HG02759 (cell line): ENCODE measurements around the gene LRTM2.

Experiments used
- ATAC-seq: cut with Tn5 transposase; IDR thresholded peaks from one replicate; pipeline ENCODE4 v1.9.1; 2021; ENCODE audit warnings: mild to moderate bottlenecking, moderate library complexity; ENCODE audit not compliant: unreplicated experiment

LRTM2 gene

GRCh38 chr12:1857821-1858220, 37.5 kb downstream of the LRTM2 start:
- no peak for ATAC-seq

- no peak for ATAC-seq
Measured at GRCh38 chr12:1858456-1858855, 38.1 kb downstream of the LRTM2 start.

GRCh38 chr12:1859643-1860042, 39.3 kb downstream of the LRTM2 start:
- no peak for ATAC-seq

- ATAC-seq: no peak
Measured at GRCh38 chr12:1862973-1863372, 42.6 kb downstream of the LRTM2 start.

GRCh38 chr12:1863823-1864222, 43.5 kb downstream of the LRTM2 start:
- ATAC-seq: no peak

GRCh38 chr12:1864456-1864855, 44.1 kb downstream of the LRTM2 start:
- no peak for ATAC-seq

GRCh38 chr12:1864867-1865266, 44.5 kb downstream of the LRTM2 start:
- no peak for ATAC-seq

- ATAC-seq: no peak
Measured at GRCh38 chr12:1865284-1865866, 45.0 kb downstream of the LRTM2 start.

GRCh38 chr12:1869145-1869544, 48.8 kb downstream of the LRTM2 start:
- no peak for ATAC-seq

GRCh38 chr12:1870086-1870485, 49.7 kb downstream of the LRTM2 start:
- ATAC-seq: no peak

- ATAC-seq: no peak
Measured at GRCh38 chr12:1870998-1871917, 50.9 kb downstream of the LRTM2 start.

GRCh38 chr12:1872001-1872400, 51.6 kb downstream of the LRTM2 start:
- no peak for ATAC-seq

- no peak for ATAC-seq
Measured at GRCh38 chr12:1872448-1872847, 52.1 kb downstream of the LRTM2 start.

GRCh38 chr12:1873531-1874510, 53.5 kb downstream of the LRTM2 start:
- no peak for ATAC-seq

- ATAC-seq: no peak
Measured at GRCh38 chr12:1875608-1876007, 55.2 kb downstream of the LRTM2 start.

- no peak for ATAC-seq
Measured at GRCh38 chr12:1876086-1876485, 55.7 kb downstream of the LRTM2 start.

- ATAC-seq: no peak
Measured at GRCh38 chr12:1877169-1877878, 57.0 kb downstream of the LRTM2 start.

- ATAC-seq: no peak
Measured at GRCh38 chr12:1878214-1878613, 57.8 kb downstream of the LRTM2 start.

GRCh38 chr12:1878695-1879094, 58.3 kb downstream of the LRTM2 start:
- no peak for ATAC-seq

GRCh38 chr12:1879633-1880032, 59.3 kb downstream of the LRTM2 start:
- no peak for ATAC-seq
